HEK293 (cell line): ENCODE data around the gene RHPN2.

ENCODE experiments used
- CTCF ChIP-seq: fragments of 450-650 bp; formaldehyde crosslinking; IDR thresholded peaks from 2 replicates; pipeline ENCODE4 v1.5.1; 2016; ENCODE audit warnings: missing biosample characterization, missing genetic modification characterization
- ZNF274 ChIP-seq, 2 experiments: fragments of 200-500 bp in 1 of 2; fragments of 450-650 bp in 1 of 2; sonication (Bioruptor generic) in 1 of 2; formaldehyde crosslinking in 1 of 2; IDR thresholded peaks; 2 replicates each; pipeline versions ENCODE4 v1.5.1 to v1.6.1; 2014 to 2016; ENCODE audit warnings: borderline replicate concordance in 1 of 2, inconsistent platforms in 1 of 2, low read length in 1 of 2, missing biosample characterization in 1 of 2, missing genetic modification characterization in 1 of 2
- ZSCAN30 ChIP-seq: fragments of 450-650 bp; IDR thresholded peaks from 2 replicates; pipeline ENCODE4 v1.5.1; 2018; ENCODE audit warnings: missing biosample characterization, mild to moderate bottlenecking, missing genetic modification characterization, moderate library complexity

GRCh38 chr19:32971715-32972540, 92.8 kb downstream of the RHPN2 start, which contains the start of the genes CEP89 and FAAP24:
- TF ChIP-seq ZNF274 (IDR thresholded peaks at IDR 0.05; ENCODE audit: low read length) (no peak), ZNF274 (tag by site-specific recombination; IDR thresholded peaks at IDR 0.05; ENCODE audit: borderline replicate concordance) (no peak), ZSCAN30 (tag by site-specific recombination) (peak; percentile 100), CTCF (tag by site-specific recombination) (peak; percentile 56; the same call in 1 of the 2 replicates)
